AG09309 (cell line): Measurements from ENCODE around the gene CRYBB2.

Experiments used
- DNase-seq: peaks from one replicate; pipeline ENCODE4 v3.0.0-alpha.2; 2010; ENCODE audit warnings: low read depth
- H3K4me3 ChIP-seq: 2 replicates; pipeline ENCODE4 v1.5.1; 2011; ENCODE audit warnings: mild to moderate bottlenecking, low read depth, low read length, moderate library complexity; ENCODE audit not compliant: control insufficient read depth
- TF ChIP-seq, protein P1 (sequence below): IDR thresholded peaks from 2 replicates; pipeline ENCODE4 v1.5.1; 2011; ENCODE audit warnings: mild to moderate bottlenecking, low read depth, low read length, inconsistent platforms; ENCODE audit not compliant: insufficient read depth, control insufficient read depth; ENCODE audit errors: missing control alignments

CRYBB2 gene

DNA sequence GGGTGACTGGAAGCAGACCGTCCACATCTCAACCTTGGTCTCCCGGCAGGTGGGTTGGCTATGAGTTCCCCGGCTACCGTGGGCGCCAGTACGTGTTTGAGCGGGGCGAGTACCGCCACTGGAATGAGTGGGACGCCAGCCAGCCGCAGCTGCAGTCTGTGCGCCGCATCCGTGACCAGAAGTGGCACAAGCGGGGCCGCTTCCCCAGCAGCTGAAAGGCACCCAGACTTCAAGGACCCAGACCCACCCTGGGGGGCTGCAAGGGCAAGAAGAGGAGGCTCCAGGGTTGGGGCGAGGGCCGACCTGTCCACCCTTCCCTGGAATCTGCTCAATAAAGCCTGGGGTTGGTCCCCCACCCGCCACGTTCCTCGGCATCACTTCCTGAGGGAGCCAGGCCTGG is 12.4 kb upstream of the CRYBB2 start:
- TF ChIP-seq, protein P1, sequence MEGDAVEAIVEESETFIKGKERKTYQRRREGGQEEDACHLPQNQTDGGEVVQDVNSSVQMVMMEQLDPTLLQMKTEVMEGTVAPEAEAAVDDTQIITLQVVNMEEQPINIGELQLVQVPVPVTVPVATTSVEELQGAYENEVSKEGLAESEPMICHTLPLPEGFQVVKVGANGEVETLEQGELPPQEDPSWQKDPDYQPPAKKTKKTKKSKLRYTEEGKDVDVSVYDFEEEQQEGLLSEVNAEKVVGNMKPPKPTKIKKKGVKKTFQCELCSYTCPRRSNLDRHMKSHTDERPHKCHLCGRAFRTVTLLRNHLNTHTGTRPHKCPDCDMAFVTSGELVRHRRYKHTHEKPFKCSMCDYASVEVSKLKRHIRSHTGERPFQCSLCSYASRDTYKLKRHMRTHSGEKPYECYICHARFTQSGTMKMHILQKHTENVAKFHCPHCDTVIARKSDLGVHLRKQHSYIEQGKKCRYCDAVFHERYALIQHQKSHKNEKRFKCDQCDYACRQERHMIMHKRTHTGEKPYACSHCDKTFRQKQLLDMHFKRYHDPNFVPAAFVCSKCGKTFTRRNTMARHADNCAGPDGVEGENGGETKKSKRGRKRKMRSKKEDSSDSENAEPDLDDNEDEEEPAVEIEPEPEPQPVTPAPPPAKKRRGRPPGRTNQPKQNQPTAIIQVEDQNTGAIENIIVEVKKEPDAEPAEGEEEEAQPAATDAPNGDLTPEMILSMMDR = no peak
- no peak for DNase-seq
- no peak overlapping the region for H3K4me3 ChIP-seq

DNA sequence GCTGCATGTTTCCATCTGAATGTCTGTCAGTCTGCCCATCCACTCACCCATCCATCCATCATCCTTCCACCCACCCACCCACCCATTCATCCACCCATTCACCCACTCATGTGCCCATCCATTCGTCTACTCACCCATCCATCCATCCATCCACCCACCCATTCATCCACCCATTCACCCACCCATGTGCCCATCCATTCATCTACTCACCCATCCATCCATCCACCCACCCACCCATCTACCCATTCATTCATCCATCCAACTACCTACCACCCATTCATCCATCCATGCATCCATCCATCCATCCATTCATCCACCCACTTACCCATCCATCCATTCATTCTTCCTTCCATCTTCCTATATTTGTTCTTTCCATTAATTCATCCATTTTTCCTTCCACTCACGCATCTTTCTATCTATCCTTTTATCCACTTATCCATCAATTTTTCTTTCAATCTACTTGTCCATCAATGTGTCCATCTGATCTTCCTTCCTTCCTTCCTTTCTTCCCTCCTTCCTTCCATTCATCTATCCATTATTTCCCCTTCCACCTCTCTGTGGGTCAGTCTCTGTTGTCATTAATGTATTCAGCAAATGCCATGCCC is 11.8 kb upstream of the CRYBB2 start:
- DNase-seq = no peak
- H3K4me3 ChIP-seq = no peak overlapping the region
- TF ChIP-seq, protein P1 = no peak

DNA sequence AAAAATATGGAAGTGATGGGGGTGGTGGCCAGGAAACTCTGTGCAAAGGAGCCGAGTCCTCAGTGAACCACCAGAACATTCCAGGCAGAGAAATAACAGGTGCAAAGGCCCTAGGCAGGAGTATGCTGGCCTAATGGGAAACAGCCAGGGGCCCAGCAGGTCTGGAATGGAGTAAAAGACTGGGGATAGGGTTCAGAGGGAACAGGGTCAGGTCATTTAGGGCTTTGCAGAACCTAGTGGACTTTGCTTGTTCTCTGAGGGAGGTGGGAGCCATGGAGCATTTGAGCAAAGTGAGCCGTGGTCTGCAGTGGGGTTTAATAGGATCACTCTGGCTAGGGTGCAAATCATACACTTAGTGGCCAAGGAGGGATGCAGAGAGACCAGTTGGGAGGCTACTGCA is 11.1 kb upstream of the CRYBB2 start:
- TF ChIP-seq, protein P1 = no peak
- H3K4me3 ChIP-seq = no peak overlapping the region
- no peak for DNase-seq

DNA sequence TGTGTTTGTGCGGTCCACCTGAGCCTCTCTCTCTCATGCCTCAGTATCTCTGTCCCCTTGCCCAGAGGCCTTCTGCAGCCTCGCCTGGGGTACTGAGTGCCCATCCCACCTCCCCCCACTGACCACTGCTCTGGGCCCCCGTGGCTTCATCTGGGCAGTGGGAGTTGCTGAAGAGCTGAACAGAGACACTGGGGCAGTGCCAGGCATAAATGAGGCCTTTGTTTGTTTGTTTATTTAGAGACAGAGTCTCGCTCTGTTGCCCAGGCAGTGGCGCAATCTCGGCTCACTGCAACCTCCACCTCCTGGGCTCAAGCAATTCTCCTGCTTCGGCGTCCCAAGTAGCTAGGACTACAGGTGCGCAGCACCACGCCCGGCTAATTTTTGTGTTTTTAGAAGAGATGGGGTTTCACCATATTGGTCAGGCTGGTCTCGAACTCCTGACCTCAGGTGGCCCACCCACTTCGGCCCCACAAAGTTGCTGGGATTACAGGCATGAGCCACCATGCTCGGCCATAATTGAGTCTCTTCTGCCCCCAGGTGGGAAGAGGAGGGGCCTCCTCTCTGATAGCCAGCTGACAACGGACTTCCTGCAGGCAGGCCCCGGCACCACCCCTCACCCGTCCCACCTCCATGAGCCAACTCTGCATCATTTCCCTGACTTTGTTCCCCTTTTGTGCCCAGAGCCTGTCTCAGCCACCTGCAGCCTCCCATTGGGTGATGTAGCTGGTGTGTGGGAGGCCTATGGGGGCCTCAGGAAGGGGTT is 10.5 kb upstream of the CRYBB2 start:
- H3K4me3 ChIP-seq = no peak overlapping the region
- DNase-seq = no peak
- TF ChIP-seq, protein P1 = no peak

DNA sequence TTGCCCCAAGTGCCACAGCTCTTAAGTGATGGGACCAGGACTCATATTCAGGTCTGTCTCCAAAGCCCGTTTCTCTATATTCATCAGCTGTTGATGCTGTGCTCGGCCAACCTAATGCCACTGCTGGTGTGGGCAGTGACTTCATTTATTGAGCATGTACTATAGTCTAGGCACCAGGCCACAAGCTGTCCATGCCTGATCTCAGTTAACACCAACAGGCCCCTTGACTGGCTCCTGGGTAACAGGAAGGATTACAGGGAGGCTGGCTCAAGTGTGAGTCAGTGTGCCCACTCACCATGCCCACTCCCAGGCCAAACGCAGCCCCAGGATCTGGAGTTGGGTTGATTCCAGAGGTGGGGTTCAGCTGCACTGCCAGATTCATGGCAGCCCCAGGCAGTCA is 8.6 kb upstream of the CRYBB2 start:
- H3K4me3 ChIP-seq = no peak overlapping the region
- TF ChIP-seq, protein P1 = no peak
- no peak for DNase-seq

DNA sequence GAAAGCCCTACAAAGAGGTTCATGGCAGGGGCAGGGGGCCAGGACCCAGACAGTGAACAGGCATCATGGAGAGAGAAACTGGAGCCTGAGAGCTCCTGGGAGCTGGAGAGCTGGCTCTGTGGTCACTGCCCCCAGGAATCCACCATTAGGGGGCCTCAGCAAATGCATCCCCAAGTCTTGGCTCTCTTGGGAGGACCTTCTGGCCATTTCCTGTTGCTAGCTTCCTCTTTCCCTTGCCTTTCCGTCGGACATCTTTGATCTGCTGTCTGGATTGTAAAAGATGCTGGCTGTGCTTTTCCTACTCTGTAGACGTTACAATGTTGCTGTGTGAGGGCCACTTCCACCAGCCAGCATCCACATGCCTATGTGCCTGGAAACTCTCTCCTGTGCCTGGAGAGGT is 7.1 kb upstream of the CRYBB2 start:
- no peak for DNase-seq
- no peak overlapping the region for H3K4me3 ChIP-seq
- TF ChIP-seq, protein P1 = no peak
